ENCODE measurements around the gene QKI.

QKI gene

GRCh38 chr6:163576114-163576513, 161.6 kb downstream of the QKI start:
- Histone ChIP-seq H3K36me3 (ENCODE audit: control insufficient read depth, insufficient read depth, low read length) (no peaks in the 10 kb centered on the region), H3K4me3 (ENCODE audit: low read depth, low read length) (no peak overlapping the region)

GRCh38 chr6:163577404-163577803, 162.9 kb downstream of the QKI start:
- Histone ChIP-seq H3K9ac (no peak overlapping the region), H3K4me1 (no peaks in the 10 kb centered on the region), H3K27me3 (ENCODE audit: control insufficient read depth, insufficient read depth, low read length) (no peaks in the 10 kb centered on the region), H3K79me2 (no peaks in the 10 kb centered on the region), H3K27ac (no peak overlapping the region), H3K36me3 (ENCODE audit: control insufficient read depth, insufficient read depth, low read length) (no peaks in the 10 kb centered on the region), H2AFZ (no peak overlapping the region), H3K9me3 (ENCODE audit: control insufficient read depth, low read length) (no peaks in the 10 kb centered on the region), H3K4me3 (ENCODE audit: low read depth, low read length) (no peak overlapping the region), H3K4me2 (ENCODE audit: low read length) (no peak overlapping the region)
- TF ChIP-seq CTCF (IDR thresholded peaks at IDR 0.05): no peak

More at GRCh38 chr6:163576114-163576513, 161.6 kb downstream of the QKI start:
- Histone ChIP-seq H3K9me3 (ENCODE audit: control insufficient read depth, low read length) (no peaks in the 10 kb centered on the region), H3K27me3 (ENCODE audit: control insufficient read depth, insufficient read depth, low read length) (no peaks in the 10 kb centered on the region), H3K9ac (no peak overlapping the region), H3K27ac (no peak overlapping the region), H3K4me2 (ENCODE audit: low read length) (no peak overlapping the region), H3K4me1 (no peaks in the 10 kb centered on the region), H3K79me2 (no peaks in the 10 kb centered on the region), H2AFZ (no peak overlapping the region)
- no peak for TF ChIP-seq CTCF (IDR thresholded peaks at IDR 0.05)

- TF ChIP-seq CTCF (IDR thresholded peaks at IDR 0.05): no peak
- H3K9ac ChIP-seq: no peak overlapping the region
- H3K4me3 ChIP-seq (ENCODE audit: low read depth, low read length): no peak overlapping the region
- no peaks in the 10 kb centered on the region for H3K4me1 ChIP-seq
- no peaks in the 10 kb centered on the region for H3K36me3 ChIP-seq (ENCODE audit: control insufficient read depth, insufficient read depth, low read length)
- H3K79me2 ChIP-seq: no peaks in the 10 kb centered on the region
- no peaks in the 10 kb centered on the region for H3K9me3 ChIP-seq (ENCODE audit: control insufficient read depth, low read length)
- no peaks in the 10 kb centered on the region for H3K27me3 ChIP-seq (ENCODE audit: control insufficient read depth, insufficient read depth, low read length)
- no peak overlapping the region for H2AFZ ChIP-seq
- H3K27ac ChIP-seq: no peak overlapping the region
- peak overlapping the region; percentile 46 for H3K4me2 ChIP-seq (ENCODE audit: low read length)
These were observed 164.8 kb downstream of the QKI start for GRCh38 chr6:163579111-163579879.

- H3K9ac ChIP-seq: no peak overlapping the region
- H3K79me2 ChIP-seq: no peaks in the 10 kb centered on the region
- no peaks in the 10 kb centered on the region for H3K9me3 ChIP-seq (ENCODE audit: control insufficient read depth, low read length)
- H3K4me3 ChIP-seq (ENCODE audit: low read depth, low read length): no peak overlapping the region
- no peaks in the 10 kb centered on the region for H3K36me3 ChIP-seq (ENCODE audit: control insufficient read depth, insufficient read depth, low read length)
- no peak overlapping the region for H3K27ac ChIP-seq
- H2AFZ ChIP-seq: no peak overlapping the region
- TF ChIP-seq CTCF (IDR thresholded peaks at IDR 0.05): peak; percentile 20
- H3K27me3 ChIP-seq (ENCODE audit: control insufficient read depth, insufficient read depth, low read length): no peaks in the 10 kb centered on the region
- H3K4me1 ChIP-seq: no peaks in the 10 kb centered on the region
- H3K4me2 ChIP-seq (ENCODE audit: low read length): peak overlapping the region; percentile 46
These were observed 165.4 kb downstream of the QKI start for GRCh38 chr6:163579880-163580295.

Data from parathyroid adenoma (tissue), 2 donors.